Lower lobe of right lung (tissue), 2 donors: ENCODE measurements around the gene ACTR5. TPM values are rescaled to one million over a fixed set of nuclear protein-coding genes. Genes with fewer than 3 reads are reported as not detected.
"Not testable (repeated sequence)": the region's sequence is repeated elsewhere in the genome, so short reads cannot be mapped to it uniquely, and the experiment has no call there.

Source experiments
- ATAC-seq, 2 donors: fragments of 200-7000 bp; cut with Tn5 transposase; one replicate each; pipeline ENCODE4 v1.9.1; 2020 to 2022; ENCODE audit warnings: mild to moderate bottlenecking in 2 of 2, moderate library complexity in 2 of 2
- DNase-seq: peaks from one replicate; pipeline ENCODE4 v3.0.0-alpha.2; 2020
- H3K27ac ChIP-seq: fragments of 200-600 bp; one replicate; pipeline ENCODE4 v1.8.0; 2022
- H3K27me3 ChIP-seq: fragments of 200-600 bp; one replicate; pipeline ENCODE4 v1.8.0; 2022; ENCODE audit warnings: low read depth
- H3K36me3 ChIP-seq: fragments of 200-600 bp; one replicate; pipeline ENCODE4 v1.8.0; 2022; ENCODE audit warnings: mild to moderate bottlenecking
- H3K4me1 ChIP-seq: fragments of 200-600 bp; one replicate; pipeline ENCODE4 v1.8.0; 2022
- H3K4me3 ChIP-seq: fragments of 200-600 bp; one replicate; pipeline ENCODE4 v1.8.0; 2022; ENCODE audit warnings: mild to moderate bottlenecking
- H3K9me3 ChIP-seq: fragments of 200-600 bp; one replicate; pipeline ENCODE4 v1.8.0; 2022
- intact Hi-C: fragments of 100-400 bp; cut with DNase I; formaldehyde crosslinking; loops from one replicate; pipeline ENCODE4 v1.11.0; 2022
- total RNA-seq: library from RNA; stranded (reverse); fragmentation: NEBNext Ultra II Directional; extraction: Animal tissue kit (Norgen Biotek cat#: 25700); gene quantifications from one replicate; pipeline ENCODE4 v1.2.1, GENCODE V29; 2021
- TF ChIP-seq, protein P1 (sequence below): fragments of 200-600 bp; IDR thresholded peaks from one replicate; pipeline ENCODE4 v1.8.0; 2022; ENCODE audit warnings: antibody characterized with exemption, mild to moderate bottlenecking
- donor health status: DM: no; HTN: yes; CAD: no; lungs with severe emphysema.

Gene ACTR5
- total RNA-seq, 1 donor from 2014 or later, result 6.0 TPM

DNA sequence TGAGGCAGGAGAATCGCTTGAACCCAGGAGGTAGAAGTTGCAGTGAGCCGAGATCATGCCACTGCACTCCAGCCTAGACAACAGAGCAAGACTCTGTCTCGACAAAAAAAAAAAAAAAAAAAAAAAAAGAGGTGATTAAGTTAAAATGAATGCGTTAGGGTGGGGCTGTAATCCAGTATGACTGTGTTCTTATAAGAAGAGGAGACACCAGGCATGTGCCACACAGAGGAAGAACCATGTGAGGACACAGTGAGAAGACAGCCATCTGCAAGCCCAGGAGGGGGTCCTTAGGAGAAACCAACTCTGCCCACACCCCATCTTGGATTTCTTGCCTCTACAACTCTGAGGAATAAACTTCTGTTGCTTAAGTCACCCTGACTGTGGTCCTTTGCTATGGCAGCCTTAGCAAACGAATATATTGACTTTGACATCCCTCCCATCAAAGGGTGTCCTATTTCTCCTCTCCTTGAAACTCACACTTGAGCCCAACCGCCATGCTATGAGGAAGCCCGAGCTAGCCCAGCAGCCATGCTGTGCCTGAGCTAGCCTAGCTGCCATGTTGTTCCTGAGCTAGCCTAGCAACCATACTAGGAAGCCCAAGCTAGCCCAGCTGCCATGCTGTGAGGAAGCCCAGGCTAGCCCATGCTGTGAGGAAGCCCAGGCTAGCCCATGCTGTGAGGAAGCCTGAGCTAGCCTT is 41.4 kb downstream of the ACTR5 start:
- DNase-seq, result no peak
- Histone ChIP-seq H3K27me3 (no peaks in the 10 kb centered on the region), H3K36me3 (no peaks in the 10 kb centered on the region), H3K9me3 (no peaks in the 10 kb centered on the region), H3K27ac (no peak overlapping the region), H3K4me1 (no peaks in the 10 kb centered on the region), H3K4me3 (no peak overlapping the region)
- TF ChIP-seq, protein P1, sequence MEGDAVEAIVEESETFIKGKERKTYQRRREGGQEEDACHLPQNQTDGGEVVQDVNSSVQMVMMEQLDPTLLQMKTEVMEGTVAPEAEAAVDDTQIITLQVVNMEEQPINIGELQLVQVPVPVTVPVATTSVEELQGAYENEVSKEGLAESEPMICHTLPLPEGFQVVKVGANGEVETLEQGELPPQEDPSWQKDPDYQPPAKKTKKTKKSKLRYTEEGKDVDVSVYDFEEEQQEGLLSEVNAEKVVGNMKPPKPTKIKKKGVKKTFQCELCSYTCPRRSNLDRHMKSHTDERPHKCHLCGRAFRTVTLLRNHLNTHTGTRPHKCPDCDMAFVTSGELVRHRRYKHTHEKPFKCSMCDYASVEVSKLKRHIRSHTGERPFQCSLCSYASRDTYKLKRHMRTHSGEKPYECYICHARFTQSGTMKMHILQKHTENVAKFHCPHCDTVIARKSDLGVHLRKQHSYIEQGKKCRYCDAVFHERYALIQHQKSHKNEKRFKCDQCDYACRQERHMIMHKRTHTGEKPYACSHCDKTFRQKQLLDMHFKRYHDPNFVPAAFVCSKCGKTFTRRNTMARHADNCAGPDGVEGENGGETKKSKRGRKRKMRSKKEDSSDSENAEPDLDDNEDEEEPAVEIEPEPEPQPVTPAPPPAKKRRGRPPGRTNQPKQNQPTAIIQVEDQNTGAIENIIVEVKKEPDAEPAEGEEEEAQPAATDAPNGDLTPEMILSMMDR, result no peak
- peak in 1 of 2 donors; percentile 40 for ATAC-seq
- intact Hi-C loops, result no loop called here

DNA sequence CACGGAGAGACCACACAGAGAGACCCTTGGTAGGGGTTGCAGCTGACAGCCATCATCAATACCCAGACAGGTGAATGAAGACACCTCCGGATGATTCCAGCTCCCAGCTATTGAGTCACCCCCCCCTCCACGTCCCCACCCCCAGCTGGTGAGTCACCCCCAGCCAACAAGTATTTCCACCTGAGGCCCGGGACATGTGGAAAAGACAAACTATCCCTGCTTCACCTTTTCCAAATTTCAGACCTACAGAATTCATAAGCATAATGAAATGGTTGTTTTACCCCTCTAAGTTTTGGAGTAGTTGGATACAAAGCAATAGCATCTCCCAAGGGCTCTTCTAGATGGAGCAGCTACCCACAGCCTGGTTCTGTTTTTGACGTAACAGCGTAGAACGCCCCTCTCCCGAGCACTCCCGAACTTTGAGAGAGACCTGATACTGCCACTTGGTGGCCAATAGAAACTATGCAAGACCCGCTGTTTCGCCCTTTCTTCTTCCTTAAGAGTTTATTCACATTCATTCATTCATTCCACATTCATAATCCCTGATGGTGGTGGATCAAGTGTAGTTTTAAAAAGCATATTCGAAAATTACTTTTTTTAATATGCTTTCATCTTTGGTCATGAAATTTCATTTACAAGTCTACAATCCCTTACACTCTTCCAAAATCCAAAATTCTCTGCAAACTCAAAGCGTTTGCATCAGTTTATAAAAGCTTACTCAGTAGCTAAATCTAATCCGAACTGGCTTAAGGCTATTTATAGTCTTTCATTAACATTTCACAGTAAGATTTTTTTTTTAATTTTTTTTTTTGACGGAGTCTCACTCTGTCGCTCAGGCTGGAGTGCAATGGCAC is 42.2 kb downstream of the ACTR5 start:
- no peaks in the 10 kb centered on the region for H3K4me1 ChIP-seq
- no peaks in the 10 kb centered on the region for H3K27me3 ChIP-seq
- TF ChIP-seq, protein P1, result peak; percentile 84
- H3K9me3 ChIP-seq, result no peaks in the 10 kb centered on the region
- DNase-seq (no peak), ATAC-seq (peak in 1 of 2 donors; percentile 67)
- H3K4me3 ChIP-seq, result no peak overlapping the region
- no peak overlapping the region for H3K27ac ChIP-seq
- intact Hi-C loops, result no loop called here
- no peaks in the 10 kb centered on the region for H3K36me3 ChIP-seq

DNA sequence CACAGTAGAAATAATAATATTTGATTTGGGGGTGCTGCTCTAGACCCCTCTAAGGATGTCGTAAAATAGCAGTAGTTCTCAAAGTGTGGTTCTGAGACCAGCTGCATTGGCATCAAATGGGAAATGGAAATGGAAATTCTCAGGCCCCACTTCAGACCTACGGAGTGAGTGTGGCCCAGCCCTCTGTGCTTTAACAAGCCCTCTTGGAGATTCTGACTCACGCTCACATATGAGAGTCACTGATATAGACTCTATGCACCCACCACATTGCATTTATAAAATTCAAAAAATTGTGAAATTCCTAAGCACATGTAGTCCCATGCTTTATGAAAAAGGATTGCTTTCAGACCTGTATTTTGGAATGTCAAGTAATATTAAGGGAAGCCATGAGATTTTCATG is 43.0 kb downstream of the ACTR5 start:
- no peaks in the 10 kb centered on the region for H3K27me3 ChIP-seq
- H3K9me3 ChIP-seq, result no peaks in the 10 kb centered on the region
- no peak overlapping the region for H3K27ac ChIP-seq
- no peaks in the 10 kb centered on the region for H3K4me1 ChIP-seq
- TF ChIP-seq, protein P1, result no peak
- H3K4me3 ChIP-seq, result no peak overlapping the region
- intact Hi-C loops, result no loop called here
- ATAC-seq, result no peak
- no peaks in the 10 kb centered on the region for H3K36me3 ChIP-seq
- no peak for DNase-seq

DNA sequence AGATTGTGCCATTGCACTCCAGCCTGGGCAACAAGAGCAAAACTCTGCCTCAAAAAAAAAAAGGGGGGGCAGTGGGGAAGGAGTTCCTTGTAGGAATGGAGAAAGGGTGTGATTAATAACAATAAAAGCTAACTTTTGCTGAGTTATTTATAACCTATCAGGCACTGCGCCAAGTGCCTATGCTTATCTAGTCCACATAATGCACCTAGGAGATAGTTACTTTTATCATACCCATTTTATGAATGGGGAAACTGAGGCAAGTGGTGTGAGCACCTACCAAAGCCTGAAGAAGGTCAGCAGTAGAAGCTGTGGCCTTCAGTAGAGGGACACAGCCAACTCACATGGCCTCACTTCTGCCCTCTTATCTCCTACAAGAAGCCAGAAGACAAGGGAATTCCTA is 43.7 kb downstream of the ACTR5 start:
- Histone ChIP-seq H3K36me3 (no peaks in the 10 kb centered on the region), H3K27me3 (no peaks in the 10 kb centered on the region), H3K9me3 (no peaks in the 10 kb centered on the region), H3K4me1 (no peaks in the 10 kb centered on the region), H3K4me3 (no peak overlapping the region), H3K27ac (no peak overlapping the region)
- intact Hi-C loops, result no loop called here
- DNase-seq (no peak), ATAC-seq (no peak)
- TF ChIP-seq, protein P1, result no peak

DNA sequence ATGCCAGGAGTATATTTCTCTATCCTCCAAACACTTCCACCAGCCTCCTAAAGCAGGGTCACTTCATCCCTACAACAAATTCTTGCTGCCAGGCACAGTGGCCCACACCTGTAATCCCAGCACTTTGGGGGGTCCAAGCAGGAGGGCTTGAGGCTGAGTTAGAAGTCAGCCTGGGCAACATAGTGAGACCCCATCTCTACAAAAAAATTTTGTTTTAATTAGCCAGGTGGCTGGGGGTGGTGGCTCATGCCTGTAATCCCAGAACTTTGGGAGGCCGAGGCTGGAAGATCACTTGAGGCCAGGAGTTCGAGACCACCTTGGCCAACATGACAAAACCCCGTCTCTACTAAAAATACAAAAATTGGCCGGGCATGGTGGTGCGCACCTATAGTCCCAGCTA is 45.8 kb downstream of the ACTR5 start:
- H3K4me3 ChIP-seq, H3K27me3 ChIP-seq, intact Hi-C loops, ATAC-seq, H3K36me3 ChIP-seq, H3K27ac ChIP-seq, H3K9me3 ChIP-seq, H3K4me1 ChIP-seq, DNase-seq: not testable (repeated sequence)

DNA sequence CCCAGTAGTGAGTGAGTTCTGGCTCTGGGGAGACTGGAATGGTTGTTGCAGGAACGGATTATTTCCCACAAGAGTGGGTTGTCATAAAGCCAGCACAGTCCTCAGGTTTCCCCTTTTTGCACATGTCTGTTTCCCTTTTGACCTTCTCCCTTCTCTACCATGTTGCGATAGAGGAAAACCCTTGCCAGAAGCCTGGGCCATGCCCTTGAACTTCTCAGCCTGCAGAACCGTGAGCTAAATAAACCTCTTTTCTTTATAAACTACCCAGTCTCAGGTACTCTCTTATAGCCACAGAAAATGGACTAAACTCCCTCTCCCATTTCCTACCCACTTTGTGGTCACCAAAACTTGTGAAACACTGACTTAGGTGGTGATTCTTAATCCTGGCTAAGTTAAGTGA is 50.0 kb downstream of the ACTR5 start:
- TF ChIP-seq, protein P1, result no peak
- DNase-seq (no peak), ATAC-seq (no peak)
- Histone ChIP-seq H3K4me3 (no peak overlapping the region), H3K36me3 (no peaks in the 10 kb centered on the region), H3K9me3 (no peaks in the 10 kb centered on the region), H3K4me1 (peaks cover 11% of the 10 kb centered on the region), H3K27me3 (no peaks in the 10 kb centered on the region), H3K27ac (no peak overlapping the region)
- intact Hi-C loops, result no loop called here
